Measurements from ENCODE around the gene PTPN7. TPM values are rescaled to one million over a fixed set of nuclear protein-coding genes. Genes with fewer than 3 reads are reported as not detected.
A peak's percentile ranks its signal among the peaks of the same experiment; 100 is the strongest.

Gene PTPN7
- total and polyA plus RNA-seq, 5 donors = 0.28 to 1.7 (median 0.50) TPM

- H3K9me3 ChIP-seq (ENCODE audit: control insufficient read depth, low read length) = no peaks in the 10 kb centered on the region
- no peaks in the 10 kb centered on the region for H3K4me1 ChIP-seq (ENCODE audit: control insufficient read depth, insufficient read depth, low read length)
- H3K4me3 ChIP-seq (ENCODE audit: low read length) = no peak overlapping the region
- ATAC-seq = no peak
- peak in 1 of 3 donors; percentile 19 for DNase-seq
- no peak overlapping the region for H3K27ac ChIP-seq (ENCODE audit: low read length)
- H3K27me3 ChIP-seq (ENCODE audit: control insufficient read depth, insufficient read depth) = no peaks in the 10 kb centered on the region
- WGBS = 66% methylated on average over 11 of the region's 11 CpGs
- intact Hi-C loops (cut with DNase I) = no loop called here
Observed at GRCh38 chr1:202164271-202165037, 4.1 kb upstream of the PTPN7 start.

- H3K27ac ChIP-seq (ENCODE audit: low read length) = no peak overlapping the region
- H3K9me3 ChIP-seq (ENCODE audit: control insufficient read depth, low read length) = no peaks in the 10 kb centered on the region
- no peaks in the 10 kb centered on the region for H3K27me3 ChIP-seq (ENCODE audit: control insufficient read depth, insufficient read depth)
- ATAC-seq (no peak), DNase-seq (peak in 1 of 3 donors; percentile 52)
- H3K4me3 ChIP-seq (ENCODE audit: low read length) = no peak overlapping the region
- WGBS = 78% methylated on average over 12 of the region's 12 CpGs
- intact Hi-C loops (cut with DNase I) = no loop called here
- H3K4me1 ChIP-seq (ENCODE audit: control insufficient read depth, insufficient read depth, low read length) = no peaks in the 10 kb centered on the region
Observed at GRCh38 chr1:202163281-202164270, 3.2 kb upstream of the PTPN7 start.

- DNase-seq = peak in 1 of 3 donors; percentile 36
- Histone ChIP-seq H3K9me3 (ENCODE audit: control insufficient read depth, low read length) (no peaks in the 10 kb centered on the region), H3K4me1 (ENCODE audit: control insufficient read depth, insufficient read depth, low read length) (no peaks in the 10 kb centered on the region), H3K27ac (ENCODE audit: low read length) (no peak overlapping the region), H3K27me3 (ENCODE audit: control insufficient read depth, insufficient read depth) (no peaks in the 10 kb centered on the region), H3K4me3 (ENCODE audit: low read length) (no peak overlapping the region)
- no peak for ATAC-seq
- 60% methylated on average over 15 of the region's 15 CpGs for WGBS
- intact Hi-C loops (cut with DNase I) = no loop called here
Observed at GRCh38 chr1:202162418-202163280, 2.2 kb upstream of the PTPN7 start.

- H3K9me3 ChIP-seq (ENCODE audit: control insufficient read depth, low read length) = no peaks in the 10 kb centered on the region
- DNase-seq = peak in 1 of 3 donors; percentile 52
- H3K27me3 ChIP-seq (ENCODE audit: control insufficient read depth, insufficient read depth) = no peaks in the 10 kb centered on the region
- no peaks in the 10 kb centered on the region for H3K4me1 ChIP-seq (ENCODE audit: control insufficient read depth, insufficient read depth, low read length)
- H3K27ac ChIP-seq (ENCODE audit: low read length) = no peak overlapping the region
- intact Hi-C loops (cut with DNase I) = no loop called here
- ATAC-seq = peak in 1 of 2 donors; percentile 12
- WGBS = 72% methylated on average over 4 of the region's 4 CpGs
- no peak overlapping the region for H3K4me3 ChIP-seq (ENCODE audit: low read length)
Observed at GRCh38 chr1:202162047-202162417, 1.6 kb upstream of the PTPN7 start.

- no peaks in the 10 kb centered on the region for H3K4me1 ChIP-seq (ENCODE audit: control insufficient read depth, insufficient read depth, low read length)
- DNase-seq = peak in 1 of 3 donors; percentile 49
- intact Hi-C loops (cut with DNase I) = no loop called here
- H3K9me3 ChIP-seq (ENCODE audit: control insufficient read depth, low read length) = no peaks in the 10 kb centered on the region
- no peaks in the 10 kb centered on the region for H3K27me3 ChIP-seq (ENCODE audit: control insufficient read depth, insufficient read depth)
- ATAC-seq = no peak
- 63% methylated on average over 22 of the region's 22 CpGs for WGBS
- H3K4me3 ChIP-seq (ENCODE audit: low read length) = no peak overlapping the region
- no peak overlapping the region for H3K27ac ChIP-seq (ENCODE audit: low read length)
Observed at GRCh38 chr1:202161151-202162046, 997 bp upstream of the PTPN7 start.

- Histone ChIP-seq H3K4me3 (ENCODE audit: low read length) (no peak overlapping the region), H3K27ac (ENCODE audit: low read length) (no peak overlapping the region), H3K9me3 (ENCODE audit: control insufficient read depth, low read length) (no peaks in the 10 kb centered on the region), H3K27me3 (ENCODE audit: control insufficient read depth, insufficient read depth) (no peaks in the 10 kb centered on the region), H3K4me1 (ENCODE audit: control insufficient read depth, insufficient read depth, low read length) (peaks cover 5% of the 10 kb centered on the region)
- DNase-seq = peak in 2 of 3 donors; percentile 44 to 55
- no peak for ATAC-seq
- 80% methylated on average over 16 of the region's 16 CpGs for WGBS
- intact Hi-C loops (cut with DNase I) = no loop called here
Observed at GRCh38 chr1:202159534-202160371, 649 bp downstream of the PTPN7 start.

- 88% methylated on average over 10 of the region's 10 CpGs for WGBS
- no peak overlapping the region for H3K4me3 ChIP-seq (ENCODE audit: low read length)
- no peak overlapping the region for H3K27ac ChIP-seq (ENCODE audit: low read length)
- no peak for ATAC-seq
- no peaks in the 10 kb centered on the region for H3K9me3 ChIP-seq (ENCODE audit: control insufficient read depth, low read length)
- H3K27me3 ChIP-seq (ENCODE audit: control insufficient read depth, insufficient read depth) = no peaks in the 10 kb centered on the region
- peak in 1 of 3 donors; percentile 28 for DNase-seq
- intact Hi-C loops (cut with DNase I) = no loop called here
- peaks cover 5% of the 10 kb centered on the region for H3K4me1 ChIP-seq (ENCODE audit: control insufficient read depth, insufficient read depth, low read length)
Observed at GRCh38 chr1:202158810-202159533, 1.4 kb downstream of the PTPN7 start.

- no peak for ATAC-seq
- no peaks in the 10 kb centered on the region for H3K9me3 ChIP-seq (ENCODE audit: control insufficient read depth, low read length)
- no peaks in the 10 kb centered on the region for H3K27me3 ChIP-seq (ENCODE audit: control insufficient read depth, insufficient read depth)
- H3K4me1 ChIP-seq (ENCODE audit: control insufficient read depth, insufficient read depth, low read length) = peaks cover 5% of the 10 kb centered on the region
- H3K4me3 ChIP-seq (ENCODE audit: low read length) = no peak overlapping the region
- DNase-seq = peak in 1 of 3 donors; percentile 25
- intact Hi-C loops (cut with DNase I) = no loop called here
- H3K27ac ChIP-seq (ENCODE audit: low read length) = no peak overlapping the region
- WGBS = 93% methylated on average over 10 of the region's 10 CpGs
Observed at GRCh38 chr1:202157945-202158344, 2.5 kb downstream of the PTPN7 start.

GRCh38 chr1:202156590-202156989 lies 3.8 kb downstream of the PTPN7 start:
- no peak for ATAC-seq
- Histone ChIP-seq H3K27me3 (ENCODE audit: control insufficient read depth, insufficient read depth) (no peaks in the 10 kb centered on the region), H3K27ac (ENCODE audit: low read length) (no peak overlapping the region), H3K9me3 (ENCODE audit: control insufficient read depth, low read length) (no peaks in the 10 kb centered on the region), H3K4me1 (ENCODE audit: control insufficient read depth, insufficient read depth, low read length) (peaks cover 5% of the 10 kb centered on the region), H3K4me3 (ENCODE audit: low read length) (no peak overlapping the region)
- WGBS = 83% methylated on average over 8 of the region's 8 CpGs
- peak in 1 of 3 donors; percentile 21 for DNase-seq
- intact Hi-C loops (cut with DNase I) = no loop called here
